ENCODE measurements around the gene HTD2. TPM values are rescaled to one million over a fixed set of nuclear protein-coding genes. Genes with fewer than 3 reads are reported as not detected.

HTD2 gene
- total and polyA plus RNA-seq, 2 donors (not counting 3 experiments of a cell fraction or from before 2014, with no cell fraction given): 8.2 to 10.3 TPM

DNA sequence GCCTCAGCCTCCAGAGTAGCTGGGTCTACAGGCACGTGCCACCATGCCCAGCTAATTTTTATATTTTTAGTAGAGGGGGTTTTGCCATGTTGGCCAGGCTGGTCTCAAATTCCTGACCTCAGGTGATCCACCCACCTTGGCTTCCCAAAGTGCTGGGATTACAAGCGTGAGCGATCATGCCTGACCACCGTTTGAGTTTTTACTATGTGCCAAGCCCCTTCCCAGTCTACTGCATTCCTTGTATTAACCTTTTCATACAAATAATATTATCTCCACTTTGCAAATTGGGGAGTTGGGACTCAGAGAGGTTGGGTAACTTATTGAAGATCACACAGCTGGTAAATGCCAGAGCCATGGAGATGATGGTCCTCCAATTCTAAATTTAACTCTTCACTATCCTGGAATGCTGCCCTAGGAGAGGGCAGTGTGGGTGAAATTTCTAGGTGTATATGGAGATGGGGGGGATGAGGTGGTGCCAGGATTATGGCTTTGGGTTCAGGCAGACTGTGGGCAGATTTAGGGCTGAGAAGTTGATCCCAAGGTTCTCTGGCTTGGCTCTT, 25.4 kb downstream of the HTD2 start:
- H3K36me3 ChIP-seq (ENCODE audit: control insufficient read depth in 2 of 2, extremely low read depth in 1 of 2, insufficient read depth in 2 of 2, low read length in 2 of 2): no peaks in the 10 kb centered on the region
- H3K27me3 ChIP-seq (ENCODE audit: control insufficient read depth in 2 of 2, insufficient read depth in 2 of 2, low read length in 2 of 2): no peaks in the 10 kb centered on the region
- DNase-seq (ENCODE audit: low read depth, low spot score): no peak
- H3K79me2 ChIP-seq (ENCODE audit: control insufficient read depth, insufficient read depth, low read length): peaks cover 3% of the 10 kb centered on the region
- POLR2A ChIA-PET: no interaction called here
- H3K9me3 ChIP-seq (replicated peaks; ENCODE audit: control insufficient read depth, insufficient read depth, low read length): no peaks in the 10 kb centered on the region
- H3K9me1 ChIP-seq (replicated peaks; ENCODE audit: control insufficient read depth, extremely low read depth, insufficient read depth, low read length): no peaks in the 10 kb centered on the region
- H3K4me1 ChIP-seq (ENCODE audit: control insufficient read depth, extremely low read depth, insufficient read depth, low read length): peaks cover 12% of the 10 kb centered on the region
- CTCF ChIA-PET: interaction anchor here (2.9 kb wide), 1 partner anchor 160 kb away, joined by 10 read pairs; the partner anchor contains the start of gene KCTD6
- H3K4me3 ChIP-seq (replicated peaks in 1 of 3; ENCODE audit: insufficient read depth in 1 of 3, low read depth in 1 of 3, low read length in 3 of 3): no peak overlapping the region
- no peak overlapping the region for H3K27ac ChIP-seq (ENCODE audit: insufficient read depth, low read depth, low read length)
- H2AFZ ChIP-seq (ENCODE audit: low read depth, low read length): no peak overlapping the region
- dilution Hi-C loops (cut with MboI; ENCODE audit: extremely low pct_ligation_motif_present, low sequenced_read_pairs): no loop called here
- no TSS peak for BruUV-seq (replicated peaks)
- no peak overlapping the region for H3K9ac ChIP-seq (replicated peaks; ENCODE audit: extremely low read depth, insufficient read depth, low read length)
- no peak overlapping the region for H3K4me2 ChIP-seq (ENCODE audit: insufficient read depth, low read length)
- no peak for FAIRE-seq
- intact Hi-C loops (cut with micrococcal nuclease): loop anchor here (1.0 to 10.0 kb wide), 6 partner anchors 7 to 1567 kb away; partner anchors contain the start of genes KCTD6 and PDHB
- no peaks in the 10 kb centered on the region for H4K20me1 ChIP-seq (replicated peaks; ENCODE audit: control insufficient read depth, extremely low read depth, insufficient read depth, low read length)
- no peak for TF ChIP-seq MYC (IDR thresholded peaks at IDR 0.05; ENCODE audit: low read depth, low read length)
- TF ChIP-seq POLR2AphosphoS5 (IDR thresholded peaks at IDR 0.05; ENCODE audit: insufficient read depth, low read depth, low read length): no peak
- no peak for TF ChIP-seq CTCF (IDR thresholded peaks at IDR 0.05; ENCODE audit: extremely low read depth in 1 of 2, insufficient read depth in 1 of 2, low read depth in 1 of 2, low read length in 2 of 2)
- TF ChIP-seq GATA2 (IDR thresholded peaks at IDR 0.05; ENCODE audit: insufficient read depth, insufficient read length, low read depth, low read length): no peak
- TF ChIP-seq POLR2A (IDR thresholded peaks at IDR 0.05; ENCODE audit: low read depth, low read length): no peak
- TF ChIP-seq JUN (IDR thresholded peaks at IDR 0.05; ENCODE audit: borderline replicate concordance, insufficient read depth, insufficient read length, low read depth): no peak
- TF ChIP-seq FOS (IDR thresholded peaks at IDR 0.05; ENCODE audit: borderline replicate concordance, insufficient read depth, low read length): no peak
- TF ChIP-seq, protein P1, sequence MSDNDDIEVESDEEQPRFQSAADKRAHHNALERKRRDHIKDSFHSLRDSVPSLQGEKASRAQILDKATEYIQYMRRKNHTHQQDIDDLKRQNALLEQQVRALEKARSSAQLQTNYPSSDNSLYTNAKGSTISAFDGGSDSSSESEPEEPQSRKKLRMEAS (IDR thresholded peaks at IDR 0.05; ENCODE audit: insufficient read depth, insufficient read length): no peak
- no peak for TF ChIP-seq EZH2 (IDR thresholded peaks at IDR 0.05; ENCODE audit: borderline replicate concordance, low read depth, low read length, severe bottlenecking)

All from endothelial cell of umbilical vein (primary cell).